Measurements from ENCODE around the gene C20orf204.

GRCh38 chr20:64057628-64058498 is 21.9 kb downstream of the C20orf204 start:
- TF ChIP-seq EZH2 (IDR thresholded peaks at IDR 0.05) (no peak), POLR2AphosphoS5 (IDR thresholded peaks at IDR 0.05; ENCODE audit: borderline replicate concordance, low read depth, low read length) (no peak), FOXP2 (optimal IDR thresholded peaks at IDR 0.05; ENCODE audit: control extremely low read depth, extremely low read length, insufficient read depth) (no peak)
